Endothelial cell of hepatic sinusoid (primary cell): ENCODE results near the gene THBS1.

Experiments
- in situ Hi-C: cut with HindIII; loops from 2 replicates; pipeline ENCODE4 v1.10.0; 2017; ENCODE audit warnings: low sequenced_read_pairs

THBS1 gene

GRCh38 chr15:39627451-39628143 is 46.7 kb downstream of the THBS1 start:
- in situ Hi-C loops = no loop called here

GRCh38 chr15:39628144-39628508 is 47.2 kb downstream of the THBS1 start:
- in situ Hi-C loops = no loop called here

GRCh38 chr15:39628546-39629257 is 47.8 kb downstream of the THBS1 start:
- in situ Hi-C loops = no loop called here

GRCh38 chr15:39629371-39629770 is 48.5 kb downstream of the THBS1 start:
- in situ Hi-C loops = no loop called here

GRCh38 chr15:39629906-39630305 is 49.0 kb downstream of the THBS1 start:
- in situ Hi-C loops = loop anchor here (5.0 kb wide), 1 partner anchor 92 kb away; no protein-coding TSS in a partner anchor

- in situ Hi-C loops = loop anchor here (5.0 kb wide), 1 partner anchor 91 kb away; no protein-coding TSS in a partner anchor
Observed at GRCh38 chr15:39631357-39631756, 50.5 kb downstream of the THBS1 start.

GRCh38 chr15:39638041-39638440 is 57.2 kb downstream of the THBS1 start:
- in situ Hi-C loops = no loop called here

- in situ Hi-C loops = no loop called here
Observed at GRCh38 chr15:39639037-39639436, 58.2 kb downstream of the THBS1 start.

GRCh38 chr15:39640665-39641064 is 59.8 kb downstream of the THBS1 start:
- in situ Hi-C loops = no loop called here

GRCh38 chr15:39641191-39641889 is 60.5 kb downstream of the THBS1 start:
- in situ Hi-C loops = no loop called here

GRCh38 chr15:39642011-39642640 is 61.2 kb downstream of the THBS1 start:
- in situ Hi-C loops = no loop called here

- in situ Hi-C loops = no loop called here
Observed at GRCh38 chr15:39643727-39644126, 62.8 kb downstream of the THBS1 start.

GRCh38 chr15:39644136-39644535 is 63.3 kb downstream of the THBS1 start:
- in situ Hi-C loops = no loop called here

- in situ Hi-C loops = no loop called here
Observed at GRCh38 chr15:39645138-39645975, 64.5 kb downstream of the THBS1 start.

GRCh38 chr15:39645976-39646257 is 65.0 kb downstream of the THBS1 start:
- in situ Hi-C loops = no loop called here

GRCh38 chr15:39646425-39646824 is 65.5 kb downstream of the THBS1 start:
- in situ Hi-C loops = no loop called here
